GM23338 (cell line): Measurements from ENCODE around the gene PDE4D.

ENCODE experiments used
- CTCF ChIP-seq, 2 experiments: fragments of 200-600 bp in 1 of 2; sonication (generic) in 1 of 2; conservative IDR thresholded peaks; 2 replicates each; pipeline versions ENCODE4 v1.5.1 to v1.6.1; 2016 to 2017; ENCODE audit warnings: antibody characterized with exemption in 2 of 2, low read depth in 2 of 2, mild to moderate bottlenecking in 2 of 2, moderate library complexity in 1 of 2
- EZH2 ChIP-seq: fragments of 200-600 bp; sonication (generic); IDR thresholded peaks from one replicate; pipeline ENCODE4 v1.8.0; 2017; ENCODE audit warnings: antibody characterized with exemption, mild to moderate bottlenecking, low read depth; ENCODE audit not compliant: unreplicated experiment

GRCh38 chr5:59799668-59800346 is 93.7 kb downstream of the PDE4D start:
- peak; percentile 77 to 86 for TF ChIP-seq CTCF (conservative IDR thresholded peaks at IDR 0.05; ENCODE audit: low read depth in 2 of 2)
- TF ChIP-seq EZH2 = no peak
